OCI-LY7 (cell line): ENCODE data around the gene SLC8A1. TPM values are rescaled to one million over a fixed set of nuclear protein-coding genes. Genes with fewer than 3 reads are reported as not detected.

Source experiments
- BruUV-seq: library from RNA; stranded (reverse); fragments of 400-500 nt; replicated peaks from 2 replicates; lab custom pipeline; 2021; lab: Mats Ljungman, UMichigan
- CTCF ChIA-PET: fragments of 300-600 bp; sonication (Branson Sonifier 250); formaldehyde crosslinking; loops from one replicate; lab custom pipeline; 2022; ENCODE audit warnings: antibody characterized with exemption; ENCODE audit not compliant: unreplicated experiment; lab: Charles Lee
- POLR2A ChIA-PET: fragments of 300-600 bp; sonication (Branson Sonifier 250); formaldehyde crosslinking; loops from one replicate; lab custom pipeline; 2022; ENCODE audit warnings: antibody characterized with exemption; lab: Charles Lee
- DNase-seq: peaks from one replicate; pipeline ENCODE4 v3.0.0-alpha.2; 2015; ENCODE audit warnings: low spot score
- H2AFZ ChIP-seq: fragments of 200-600 bp; sonication (generic), shearing (Covaris generic); 2 replicates; pipeline ENCODE4 v1.6.1; 2014; ENCODE audit warnings: mild to moderate bottlenecking, antibody characterized with exemption, low read length, moderate library complexity
- H3K27ac ChIP-seq: fragments of 200-600 bp; sonication (generic); 2 replicates; pipeline ENCODE4 v1.5.1; 2014; ENCODE audit warnings: mixed run types, low read depth, mild to moderate bottlenecking, moderate library complexity, low read length, inconsistent platforms; ENCODE audit not compliant: poor library complexity, severe bottlenecking
- H3K36me3 ChIP-seq: fragments of 200-600 bp; sonication (generic); 2 replicates; pipeline ENCODE4 v1.6.1; 2014; ENCODE audit warnings: mild to moderate bottlenecking, antibody characterized with exemption, low read length, moderate library complexity, mixed read lengths; ENCODE audit not compliant: insufficient read depth
- H3K4me1 ChIP-seq: fragments of 200-600 bp; sonication (generic); 2 replicates; pipeline ENCODE4 v1.5.1; 2014; ENCODE audit warnings: mild to moderate bottlenecking, low read length; ENCODE audit not compliant: insufficient read depth, poor library complexity, severe bottlenecking
- H3K4me2 ChIP-seq: fragments of 200-600 bp; sonication (generic); 2 replicates; pipeline ENCODE4 v1.6.1; 2014; ENCODE audit warnings: mild to moderate bottlenecking, low read length
- H3K4me3 ChIP-seq: fragments of 200-600 bp; sonication (generic); 2 replicates; pipeline ENCODE4 v1.5.1; 2014; ENCODE audit warnings: mild to moderate bottlenecking, low read depth, low read length; ENCODE audit not compliant: poor library complexity, severe bottlenecking
- H3K79me2 ChIP-seq: fragments of 200-600 bp; sonication (generic); 2 replicates; pipeline ENCODE4 v1.6.1; 2016; ENCODE audit warnings: low read depth, mild to moderate bottlenecking, low read length, moderate library complexity, mixed read lengths; ENCODE audit not compliant: insufficient read depth
- H3K9me2 ChIP-seq: fragments of 200-600 bp; sonication (generic); 2 replicates; pipeline ENCODE4 v1.6.1; 2016; ENCODE audit warnings: mild to moderate bottlenecking, low read length, mixed read lengths; ENCODE audit not compliant: insufficient read depth
- H3K9me3 ChIP-seq: fragments of 200-600 bp; sonication (generic); 2 replicates; pipeline ENCODE4 v1.6.1; 2014; ENCODE audit warnings: mild to moderate bottlenecking, mixed run types, low read length, mixed read lengths
- H4K20me1 ChIP-seq: fragments of 200-600 bp; sonication (generic); 2 replicates; pipeline ENCODE4 v1.6.1; 2014; ENCODE audit warnings: mild to moderate bottlenecking, antibody characterized with exemption, low read length, moderate library complexity, mixed read lengths; ENCODE audit not compliant: insufficient read depth
- CTCF ChIP-seq: fragments of 200-600 bp; sonication (generic); conservative IDR thresholded peaks from 2 replicates; pipeline ENCODE4 v1.5.1; 2014; ENCODE audit warnings: mild to moderate bottlenecking, antibody characterized with exemption, low read length, moderate library complexity, mixed read lengths
- EZH2phosphoT487 ChIP-seq: fragments of 200-600 bp; sonication (generic); IDR thresholded peaks from 2 replicates; pipeline ENCODE4 v1.6.1; 2018; ENCODE audit warnings: low read depth, borderline replicate concordance, mild to moderate bottlenecking, mixed run types, antibody characterized with exemption, low read length, moderate library complexity, mixed read lengths
- intact Hi-C: fragments of 100-400 bp; cut with micrococcal nuclease; formaldehyde crosslinking; loops from one replicate; pipeline ENCODE4 v1.10.0; 2022; ENCODE audit not compliant: unreplicated experiment
- total RNA-seq, 2 experiments: library from RNA; depleted of rRNA in 1 of 2; stranded (reverse); fragments of >200 nt in 1 of 2; shearing (Covaris generic) in 1 of 2; gene quantifications; 2 replicates each; pipeline ENCODE4 v1.2.3, GENCODE V29; 2014 to 2022

The SLC8A1 gene
- total RNA-seq, 2 experiments from 2014 or later, result 3.6 to 7.3 TPM

- ChIA-PET CTCF (no interaction called here), POLR2A (no interaction called here)
- Histone ChIP-seq H3K9me3 (no peaks in the 10 kb centered on the region), H2AFZ (no peak overlapping the region), H4K20me1 (no peaks in the 10 kb centered on the region), H3K27ac (no peak overlapping the region), H3K4me3 (no peak overlapping the region), H3K36me3 (no peaks in the 10 kb centered on the region), H3K4me2 (no peak overlapping the region), H3K4me1 (no peaks in the 10 kb centered on the region), H3K79me2 (no peaks in the 10 kb centered on the region), H3K9me2 (no peaks in the 10 kb centered on the region)
- DNase-seq, result no peak
- TF ChIP-seq EZH2phosphoT487, result no peak
- TF ChIP-seq CTCF, result no peak
- intact Hi-C loops, result no loop called here
- no TSS peak for BruUV-seq
Observed at GRCh38 chr2:40048506-40048905, 403.4 kb downstream of the SLC8A1 start.

GRCh38 chr2:40047406-40047805 is 404.5 kb downstream of the SLC8A1 start:
- no TSS peak for BruUV-seq
- Histone ChIP-seq H3K9me3 (no peaks in the 10 kb centered on the region), H3K9me2 (no peaks in the 10 kb centered on the region), H3K4me2 (no peak overlapping the region), H2AFZ (no peak overlapping the region), H3K27ac (no peak overlapping the region), H4K20me1 (no peaks in the 10 kb centered on the region), H3K79me2 (no peaks in the 10 kb centered on the region), H3K36me3 (no peaks in the 10 kb centered on the region), H3K4me1 (no peaks in the 10 kb centered on the region), H3K4me3 (no peak overlapping the region)
- intact Hi-C loops, result no loop called here
- DNase-seq, result no peak
- ChIA-PET POLR2A (no interaction called here), CTCF (no interaction called here)
- no peak for TF ChIP-seq EZH2phosphoT487
- TF ChIP-seq CTCF, result no peak
